Coronary artery (tissue), 2 donors: ENCODE results near the gene MRPS23.

Source experiments
- DNase-seq: peaks from one replicate; pipeline ENCODE4 v3.0.0-alpha.2; 2017; ENCODE audit warnings: low spot score
- H3K27ac ChIP-seq, 2 donors: fragments of 200-600 bp; sonication (generic); one replicate each; pipeline ENCODE4 v1.5.1; 2016 to 2019
- H3K4me3 ChIP-seq: fragments of 200-600 bp; sonication (generic); 2 replicates; pipeline ENCODE4 v1.5.1; 2016; ENCODE audit warnings: mild to moderate bottlenecking, moderate library complexity
- TF ChIP-seq, protein P1 (sequence below): fragments of 200-600 bp; sonication (generic); IDR thresholded peaks from one replicate; pipeline ENCODE4 v1.5.1; 2019; ENCODE audit warnings: antibody characterized with exemption

Gene MRPS23

DNA sequence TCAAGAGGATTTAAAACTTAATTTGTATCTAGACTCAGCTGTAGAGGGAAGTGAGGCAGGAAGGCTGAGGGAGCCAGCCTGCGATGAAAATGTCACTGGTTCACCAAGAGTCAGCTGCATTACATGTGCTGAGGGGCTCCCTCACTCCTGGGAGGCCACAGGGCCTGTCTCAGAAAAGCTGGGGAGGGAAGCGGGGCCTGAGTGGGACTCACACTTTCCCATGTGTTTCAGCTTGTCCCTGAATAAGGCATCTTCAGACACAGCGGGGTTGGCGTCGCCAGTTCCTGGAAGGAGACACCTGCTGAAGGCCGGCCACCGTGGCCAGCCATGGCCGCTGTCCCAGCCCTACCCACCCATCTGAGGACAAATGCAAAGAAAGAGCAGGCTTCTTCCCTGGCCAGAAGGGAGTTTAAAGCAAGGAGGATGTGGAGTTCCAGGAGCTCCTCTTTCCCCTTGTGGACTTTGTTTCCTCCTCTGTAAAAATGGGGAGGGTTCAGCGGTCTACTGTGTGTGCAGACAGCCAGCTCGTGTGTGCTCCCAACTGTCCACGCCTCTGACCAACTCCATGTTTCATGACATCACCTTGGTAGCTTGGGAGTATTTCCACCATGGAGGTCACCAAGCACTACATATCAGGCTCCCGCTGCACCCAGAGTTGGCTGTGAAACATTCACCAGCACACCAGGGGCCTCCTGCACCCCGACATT is 19.2 kb upstream of the MRPS23 start:
- Histone ChIP-seq H3K4me3 (no peak overlapping the region), H3K27ac (peak overlapping the region; percentile 72 to 95)
- TF ChIP-seq, protein P1, sequence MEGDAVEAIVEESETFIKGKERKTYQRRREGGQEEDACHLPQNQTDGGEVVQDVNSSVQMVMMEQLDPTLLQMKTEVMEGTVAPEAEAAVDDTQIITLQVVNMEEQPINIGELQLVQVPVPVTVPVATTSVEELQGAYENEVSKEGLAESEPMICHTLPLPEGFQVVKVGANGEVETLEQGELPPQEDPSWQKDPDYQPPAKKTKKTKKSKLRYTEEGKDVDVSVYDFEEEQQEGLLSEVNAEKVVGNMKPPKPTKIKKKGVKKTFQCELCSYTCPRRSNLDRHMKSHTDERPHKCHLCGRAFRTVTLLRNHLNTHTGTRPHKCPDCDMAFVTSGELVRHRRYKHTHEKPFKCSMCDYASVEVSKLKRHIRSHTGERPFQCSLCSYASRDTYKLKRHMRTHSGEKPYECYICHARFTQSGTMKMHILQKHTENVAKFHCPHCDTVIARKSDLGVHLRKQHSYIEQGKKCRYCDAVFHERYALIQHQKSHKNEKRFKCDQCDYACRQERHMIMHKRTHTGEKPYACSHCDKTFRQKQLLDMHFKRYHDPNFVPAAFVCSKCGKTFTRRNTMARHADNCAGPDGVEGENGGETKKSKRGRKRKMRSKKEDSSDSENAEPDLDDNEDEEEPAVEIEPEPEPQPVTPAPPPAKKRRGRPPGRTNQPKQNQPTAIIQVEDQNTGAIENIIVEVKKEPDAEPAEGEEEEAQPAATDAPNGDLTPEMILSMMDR = no peak
- no peak for DNase-seq

DNA sequence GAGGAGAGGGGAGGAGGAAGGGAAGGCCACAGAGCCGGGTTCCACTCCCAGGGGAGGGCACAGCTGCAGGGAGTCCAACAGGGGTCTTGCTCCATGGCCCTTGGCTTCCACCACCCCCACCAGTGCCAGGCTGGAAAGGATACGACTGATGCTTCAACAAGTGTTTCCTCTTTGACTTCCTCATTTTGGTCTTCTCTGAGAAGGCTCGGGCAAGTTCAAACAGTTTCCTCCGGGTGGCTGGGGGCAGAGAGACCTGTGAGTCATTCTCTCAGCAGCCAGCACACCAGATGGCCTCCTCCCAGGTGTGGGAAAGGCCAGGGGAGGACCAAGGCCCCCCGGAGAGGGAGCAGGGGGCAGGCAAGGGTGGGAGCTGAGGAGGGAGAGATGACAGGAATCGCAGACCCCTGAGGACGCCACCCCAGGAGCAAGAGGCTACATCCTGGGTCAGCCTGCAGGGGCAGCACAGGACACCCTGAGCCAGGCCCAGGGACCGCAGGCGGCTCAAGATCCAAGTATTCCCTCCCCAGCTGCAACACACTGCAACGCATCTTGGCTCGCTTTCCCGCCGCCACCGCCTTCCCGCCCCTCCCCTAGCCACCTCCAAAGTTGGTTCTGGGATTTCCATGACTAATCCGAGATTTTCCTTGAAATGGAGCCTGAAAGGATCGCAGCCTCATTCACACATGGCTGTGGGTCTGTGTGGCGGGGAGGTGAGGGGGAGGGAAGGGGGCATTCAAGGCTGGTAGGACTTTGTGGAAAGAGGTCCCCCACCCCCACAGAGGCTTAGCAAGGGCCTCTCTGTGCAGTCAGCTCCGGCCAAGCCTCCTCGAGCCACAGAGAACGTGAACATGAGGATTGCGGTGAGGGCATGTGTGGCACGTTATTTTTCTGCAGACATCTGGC is 18.4 kb upstream of the MRPS23 start:
- peak overlapping the region; percentile 2 for H3K4me3 ChIP-seq
- TF ChIP-seq, protein P1 = no peak
- DNase-seq = peak; percentile 90
- H3K27ac ChIP-seq = peak overlapping the region; percentile 72 to 95

DNA sequence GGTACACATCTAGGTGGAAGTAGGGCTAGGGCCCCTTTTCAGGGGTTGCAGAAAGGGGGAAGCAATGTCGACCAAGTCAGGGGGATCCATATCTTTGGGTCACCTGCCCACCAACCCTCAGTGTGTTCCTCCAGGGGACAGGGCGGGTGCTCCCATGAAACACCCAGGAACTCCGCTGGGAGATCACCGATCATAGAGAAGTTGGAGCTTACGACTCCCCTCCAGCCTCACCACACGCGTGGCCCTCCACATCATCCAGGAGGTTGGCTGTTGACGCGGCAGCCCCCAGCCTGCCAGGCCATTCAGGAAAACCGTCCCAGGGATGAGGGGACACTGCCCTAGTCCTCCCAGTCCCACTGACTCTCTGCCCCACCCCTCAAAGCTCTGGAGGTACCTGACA is 17.3 kb upstream of the MRPS23 start:
- DNase-seq = no peak
- TF ChIP-seq, protein P1 = no peak
- H3K4me3 ChIP-seq = no peak overlapping the region
- H3K27ac ChIP-seq = peak overlapping the region; percentile 72 to 95

DNA sequence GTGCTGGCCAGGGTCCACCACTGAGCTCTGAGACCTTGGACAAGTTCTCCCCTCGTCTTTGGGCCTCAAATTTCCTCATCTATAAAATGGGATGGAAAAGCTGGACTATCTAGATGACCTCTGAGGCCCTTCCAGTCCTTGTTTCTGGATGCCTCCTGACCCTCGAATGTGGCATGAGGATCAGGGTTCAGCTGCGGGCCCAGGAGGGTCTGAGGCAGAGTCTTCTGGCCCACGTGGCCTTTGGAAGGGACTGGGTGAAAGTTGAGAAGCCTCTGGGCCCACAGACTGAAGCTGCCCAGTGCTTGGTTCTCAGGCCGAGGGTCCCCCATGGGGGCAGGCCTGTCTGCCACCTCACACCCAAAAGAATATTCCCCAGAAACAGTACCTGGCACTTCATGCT is 16.9 kb upstream of the MRPS23 start:
- TF ChIP-seq, protein P1 = no peak
- DNase-seq = no peak
- Histone ChIP-seq H3K27ac (peak overlapping the region; percentile 72 to 95), H3K4me3 (no peak overlapping the region)

DNA sequence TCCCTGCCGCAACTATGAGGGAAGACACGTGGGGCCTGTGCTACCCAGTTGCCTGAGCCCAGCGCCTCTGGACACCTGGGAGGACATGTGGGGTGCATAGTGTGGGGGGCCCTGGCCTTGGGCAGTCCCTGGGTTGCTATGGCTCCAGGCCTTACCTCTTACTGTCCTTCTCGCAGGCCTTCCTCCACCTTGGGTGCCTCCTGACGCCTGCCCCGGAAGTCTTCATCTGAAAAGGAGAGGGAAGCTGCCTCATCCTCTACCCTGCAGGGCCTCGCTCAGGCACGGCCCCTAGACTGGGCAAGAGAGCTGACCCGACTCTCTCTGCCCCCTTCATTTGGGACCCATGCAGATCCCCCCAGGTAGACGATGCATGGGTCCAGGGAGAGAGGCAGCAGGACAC is 16.5 kb upstream of the MRPS23 start:
- H3K4me3 ChIP-seq = no peak overlapping the region
- TF ChIP-seq, protein P1 = no peak
- peak overlapping the region in 1 of 2 donors; percentile 72 for H3K27ac ChIP-seq
- no peak for DNase-seq

DNA sequence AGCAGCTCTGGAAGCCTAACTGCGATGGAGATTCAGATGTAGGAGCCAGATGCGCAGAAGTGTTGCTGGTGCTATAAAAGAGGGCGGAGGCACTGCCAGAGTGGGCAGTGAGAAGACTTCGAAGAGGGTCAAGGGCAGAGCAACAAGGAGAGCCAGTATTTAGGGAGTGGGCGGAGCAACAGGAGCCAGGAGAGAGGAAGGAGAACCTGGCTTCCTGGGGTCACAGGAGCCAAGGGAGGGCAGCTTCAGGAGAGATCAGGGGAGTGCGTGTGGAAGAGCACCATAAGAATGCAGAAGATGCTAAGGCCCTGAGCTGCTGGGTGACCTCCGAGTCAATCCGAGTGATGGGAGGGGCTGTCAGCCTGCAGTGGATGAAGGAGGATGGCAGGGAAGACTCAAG is 14.4 kb upstream of the MRPS23 start:
- no peak overlapping the region for H3K27ac ChIP-seq
- no peak for DNase-seq
- TF ChIP-seq, protein P1 = no peak
- no peak overlapping the region for H3K4me3 ChIP-seq
